Thoracic aorta (tissue), 2 donors: ENCODE measurements around the gene NUDT1. TPM values are rescaled to one million over a fixed set of nuclear protein-coding genes. Genes with fewer than 3 reads are reported as not detected.

Experiments
- ATAC-seq: fragments of 150-250 bp; one replicate; pipeline ENCODE4 v1.8.0; 2017; ENCODE audit warnings: low read depth; ENCODE audit not compliant: insufficient number of reproducible peaks, low FRiP score
- DNase-seq: peaks from one replicate; pipeline ENCODE4 v3.0.0-alpha.2; 2020; ENCODE audit warnings: low spot score
- H3K27ac ChIP-seq, 2 donors: fragments of 200-600 bp; sonication (generic); 1 replicate in 1 of 2; 2 replicates in 1 of 2; pipeline ENCODE4 v1.5.1; 2016; ENCODE audit warnings: mild to moderate bottlenecking in 2 of 2, moderate library complexity in 2 of 2
- H3K27me3 ChIP-seq: fragments of 200-600 bp; sonication (generic); replicated peaks from 2 replicates; pipeline ENCODE4 v1.6.0; 2016; ENCODE audit warnings: mild to moderate bottlenecking; ENCODE audit not compliant: insufficient read depth
- H3K36me3 ChIP-seq: fragments of 200-600 bp; sonication (generic); one replicate; pipeline ENCODE4 v1.5.1; 2016
- H3K4me1 ChIP-seq, 2 donors: fragments of 200-600 bp; sonication (generic); 1 replicate in 1 of 2; 2 replicates in 1 of 2; pipeline versions ENCODE4 v1.5.1 to v1.6.0; 2016; ENCODE audit warnings: low read depth in 2 of 2, mild to moderate bottlenecking in 1 of 2; ENCODE audit not compliant: control insufficient read depth in 1 of 2
- H3K4me3 ChIP-seq: fragments of 200-600 bp; sonication (generic); 2 replicates; pipeline ENCODE4 v1.5.1; 2016; ENCODE audit warnings: mild to moderate bottlenecking
- H3K9me3 ChIP-seq: fragments of 200-600 bp; sonication (generic); 2 replicates; pipeline ENCODE4 v1.5.1; 2016
- total RNA-seq, 2 donors: library from RNA; depleted of rRNA; stranded (reverse); fragments of >200 nt; gene quantifications; one replicate each; pipeline versions ENCODE4 v1.1.0 to v1.2.3, GENCODE V29; 2016
- TF ChIP-seq, protein P1 (sequence below): fragments of 200-600 bp; sonication (generic); IDR thresholded peaks from one replicate; pipeline ENCODE4 v1.5.1; 2019; ENCODE audit warnings: antibody characterized with exemption

The NUDT1 gene
- total RNA-seq, 2 donors from 2014 or later, result 9.7 to 15.2 TPM

DNA sequence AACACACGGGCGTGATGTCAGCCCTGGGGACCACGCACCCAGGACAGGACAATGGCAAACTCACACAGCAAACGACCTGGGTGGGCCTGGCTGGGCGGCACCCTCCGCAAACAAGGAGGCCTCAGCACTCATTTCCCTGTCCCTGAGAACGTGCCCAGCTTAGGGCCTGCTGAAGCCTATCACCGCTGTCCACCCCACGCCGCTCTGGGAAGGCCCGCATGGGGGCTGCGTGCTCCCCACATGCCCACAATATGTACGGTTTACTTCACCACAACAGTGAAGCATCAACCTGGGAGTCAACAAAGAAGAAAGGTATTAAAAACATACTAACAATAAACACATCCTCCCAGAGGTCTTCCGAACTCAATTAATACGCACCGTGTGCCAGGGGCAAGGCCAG is 21.5 kb upstream of the NUDT1 start:
- Histone ChIP-seq H3K27ac (no peak overlapping the region), H3K4me3 (no peak overlapping the region), H3K27me3 (no peaks in the 10 kb centered on the region), H3K4me1 (no peaks in the 10 kb centered on the region), H3K9me3 (no peaks in the 10 kb centered on the region), H3K36me3 (peaks cover 45% of the 10 kb centered on the region)
- no peak for ATAC-seq
- DNase-seq, result no peak
- TF ChIP-seq, protein P1, sequence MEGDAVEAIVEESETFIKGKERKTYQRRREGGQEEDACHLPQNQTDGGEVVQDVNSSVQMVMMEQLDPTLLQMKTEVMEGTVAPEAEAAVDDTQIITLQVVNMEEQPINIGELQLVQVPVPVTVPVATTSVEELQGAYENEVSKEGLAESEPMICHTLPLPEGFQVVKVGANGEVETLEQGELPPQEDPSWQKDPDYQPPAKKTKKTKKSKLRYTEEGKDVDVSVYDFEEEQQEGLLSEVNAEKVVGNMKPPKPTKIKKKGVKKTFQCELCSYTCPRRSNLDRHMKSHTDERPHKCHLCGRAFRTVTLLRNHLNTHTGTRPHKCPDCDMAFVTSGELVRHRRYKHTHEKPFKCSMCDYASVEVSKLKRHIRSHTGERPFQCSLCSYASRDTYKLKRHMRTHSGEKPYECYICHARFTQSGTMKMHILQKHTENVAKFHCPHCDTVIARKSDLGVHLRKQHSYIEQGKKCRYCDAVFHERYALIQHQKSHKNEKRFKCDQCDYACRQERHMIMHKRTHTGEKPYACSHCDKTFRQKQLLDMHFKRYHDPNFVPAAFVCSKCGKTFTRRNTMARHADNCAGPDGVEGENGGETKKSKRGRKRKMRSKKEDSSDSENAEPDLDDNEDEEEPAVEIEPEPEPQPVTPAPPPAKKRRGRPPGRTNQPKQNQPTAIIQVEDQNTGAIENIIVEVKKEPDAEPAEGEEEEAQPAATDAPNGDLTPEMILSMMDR, result no peak

DNA sequence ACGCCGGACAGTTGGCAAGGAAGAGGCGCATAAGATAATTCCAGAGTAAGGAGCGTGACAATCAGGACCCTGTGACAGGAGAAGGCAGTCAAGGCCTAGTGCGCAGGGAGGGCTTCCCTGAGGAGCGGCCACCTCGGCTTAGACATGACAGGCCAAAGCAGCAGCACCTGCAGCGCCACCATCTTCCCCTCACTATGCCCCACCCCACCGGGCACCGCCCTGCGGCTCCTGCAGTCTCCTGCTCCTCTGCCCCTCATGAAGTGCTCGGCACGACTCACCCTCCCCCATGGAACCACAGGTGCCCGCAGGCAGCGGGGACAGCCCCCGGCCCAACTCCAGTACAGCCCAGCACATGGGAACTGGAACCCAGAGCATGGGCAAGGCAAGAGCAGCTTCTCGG is 21.1 kb upstream of the NUDT1 start:
- peaks cover 40% of the 10 kb centered on the region for H3K36me3 ChIP-seq
- H3K27ac ChIP-seq, result no peak overlapping the region
- H3K4me1 ChIP-seq, result no peaks in the 10 kb centered on the region
- no peak for ATAC-seq
- TF ChIP-seq, protein P1, result no peak
- H3K4me3 ChIP-seq, result no peak overlapping the region
- no peak for DNase-seq
- no peaks in the 10 kb centered on the region for H3K9me3 ChIP-seq
- H3K27me3 ChIP-seq, result no peaks in the 10 kb centered on the region

DNA sequence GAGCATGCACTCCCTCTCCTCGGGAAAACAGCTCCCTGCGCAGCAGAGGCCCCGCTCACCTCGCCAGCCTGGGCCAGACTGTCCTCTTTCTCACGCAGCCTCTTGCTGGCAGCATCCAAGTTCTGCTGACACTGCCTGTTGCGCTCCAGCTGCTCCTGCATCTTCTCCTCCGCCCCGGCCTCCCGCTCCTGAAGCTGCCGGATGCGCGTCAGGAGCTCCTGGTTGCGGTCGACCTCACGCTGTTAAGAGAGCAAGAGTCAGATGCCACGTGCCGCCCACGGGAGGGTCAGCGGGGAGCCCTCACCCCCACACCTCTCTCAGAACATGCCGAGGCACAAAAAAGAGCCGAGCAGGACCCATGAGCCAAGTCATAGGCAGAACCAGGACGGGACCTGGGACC is 19.5 kb upstream of the NUDT1 start:
- no peak for DNase-seq
- Histone ChIP-seq H3K27me3 (no peaks in the 10 kb centered on the region), H3K4me3 (no peak overlapping the region), H3K4me1 (no peaks in the 10 kb centered on the region), H3K36me3 (peaks cover 32% of the 10 kb centered on the region), H3K9me3 (no peaks in the 10 kb centered on the region), H3K27ac (no peak overlapping the region)
- TF ChIP-seq, protein P1, result no peak
- ATAC-seq, result no peak

DNA sequence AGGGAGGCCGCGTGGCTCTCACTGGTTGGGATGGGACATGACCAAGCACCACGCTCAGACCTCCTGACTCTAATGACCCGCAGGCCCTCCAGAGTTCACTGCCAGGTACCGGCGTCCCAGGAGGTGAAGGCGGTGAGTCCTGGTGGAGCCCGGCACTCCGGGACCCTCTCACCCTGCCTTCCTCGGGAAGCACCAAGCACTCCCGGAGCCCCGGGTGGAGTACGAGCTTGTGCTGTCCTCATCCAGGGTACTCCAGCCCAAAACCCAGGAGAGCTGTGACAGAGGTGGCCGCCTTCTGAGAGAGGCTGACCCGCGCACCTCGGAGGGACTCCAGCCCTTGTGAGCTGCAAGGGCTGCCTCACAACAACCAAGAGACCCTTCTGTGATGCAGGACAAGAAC is 18.7 kb upstream of the NUDT1 start:
- Histone ChIP-seq H3K27ac (no peak overlapping the region), H3K9me3 (no peaks in the 10 kb centered on the region), H3K36me3 (peaks cover 29% of the 10 kb centered on the region), H3K27me3 (no peaks in the 10 kb centered on the region), H3K4me1 (no peaks in the 10 kb centered on the region), H3K4me3 (no peak overlapping the region)
- ATAC-seq (no peak), DNase-seq (no peak)
- TF ChIP-seq, protein P1, result no peak

DNA sequence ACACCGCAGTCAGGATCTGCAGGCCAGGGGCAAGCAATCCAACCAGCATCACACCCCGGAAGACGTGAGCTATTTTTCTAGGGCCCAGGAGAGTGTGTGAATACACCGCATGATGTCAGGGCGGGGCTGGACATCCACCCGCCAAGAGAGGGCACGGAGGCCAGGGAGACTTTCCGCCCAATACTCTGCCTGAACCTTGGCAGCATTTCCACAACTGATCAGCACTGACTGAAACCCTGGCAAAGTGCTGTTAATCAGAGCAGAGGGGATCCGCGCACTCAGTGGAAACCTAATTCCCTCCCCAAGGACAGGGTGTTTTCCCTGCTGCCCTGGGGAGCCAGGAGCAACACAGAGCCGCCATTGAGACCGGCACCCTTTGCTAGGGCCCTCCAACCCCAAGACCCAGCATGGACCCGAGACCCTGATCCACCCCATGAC is 17.5 kb upstream of the NUDT1 start:
- H3K36me3 ChIP-seq, result peaks cover 29% of the 10 kb centered on the region
- H3K4me3 ChIP-seq, result no peak overlapping the region
- H3K4me1 ChIP-seq, result no peaks in the 10 kb centered on the region
- no peak overlapping the region for H3K27ac ChIP-seq
- ATAC-seq (no peak), DNase-seq (no peak)
- TF ChIP-seq, protein P1, result no peak
- H3K27me3 ChIP-seq, result no peaks in the 10 kb centered on the region
- no peaks in the 10 kb centered on the region for H3K9me3 ChIP-seq
